ENCODE measurements around the gene GBX2. TPM values are rescaled to one million over a fixed set of nuclear protein-coding genes. Genes with fewer than 3 reads are reported as not detected.

GBX2 gene
- total and polyA plus RNA-seq, 2 of the 13 experiments (the other 11 are each of a cell fraction or from before 2014, with no cell fraction given), result not detected

- in situ Hi-C loops (cut with HindIII; ENCODE audit: extremely low pct_ligation_motif_present, low pct_unique_long_range_greater_than_20kb), result no loop called here
- H3K27ac ChIP-seq (ENCODE audit: extremely low read length, insufficient read depth, low read length), result no peak overlapping the region
- no TSS peak for BruUV-seq (replicated peaks)
- TF ChIP-seq NR2F6 (IDR thresholded peaks at IDR 0.05) (peak; percentile 99), NR2F6 (CRISPR knock-in tag; IDR thresholded peaks at IDR 0.05) (peak; percentile 98), PRMT3 (CRISPR knock-in tag; IDR thresholded peaks at IDR 0.05; ENCODE audit: borderline replicate concordance, low read depth) (no peak), ZNF816 (CRISPR knock-in tag; IDR thresholded peaks at IDR 0.05; ENCODE audit: borderline replicate concordance) (peak; percentile 94; the same call in 1 of the 2 replicates), NONO (IDR thresholded peaks at IDR 0.05) (no peak), NONO (CRISPR knock-in tag; conservative IDR thresholded peaks at IDR 0.05) (peak; percentile 82), HNF4G (IDR thresholded peaks at IDR 0.05; ENCODE audit: borderline replicate concordance, low read depth, low read length) (peak; percentile 52; the same call in 1 of the 2 replicates), HNF4G (CRISPR knock-in tag; IDR thresholded peaks at IDR 0.05; ENCODE audit: borderline replicate concordance, low read depth) (peak; percentile 64; the same call in 1 of the 2 replicates), ZNF138 (CRISPR knock-in tag; IDR thresholded peaks at IDR 0.05; ENCODE audit: low read depth) (no peak), ZSCAN31 (CRISPR knock-in tag; IDR thresholded peaks at IDR 0.05; ENCODE audit: low read depth) (peak; percentile 80), ZNF598 (CRISPR knock-in tag; IDR thresholded peaks at IDR 0.05; ENCODE audit: borderline replicate concordance) (0 out of 2 replicates have a peak, but pooled peaks have one; percentile 27), ZNF275 (CRISPR knock-in tag; IDR thresholded peaks at IDR 0.05; ENCODE audit: borderline replicate concordance) (peak; percentile 78; the same call in 1 of the 2 replicates), ZNF30 (CRISPR knock-in tag; IDR thresholded peaks at IDR 0.05) (no peak), ZNF878 (CRISPR knock-in tag; IDR thresholded peaks at IDR 0.05) (peak; percentile 93), KLF13 (CRISPR knock-in tag; IDR thresholded peaks at IDR 0.05) (no peak), ZBTB20 (CRISPR knock-in tag; IDR thresholded peaks at IDR 0.05; ENCODE audit: borderline replicate concordance, low read depth) (peak; percentile 54; the same call in 1 of the 2 replicates), CEBPB (IDR thresholded peaks at IDR 0.05; ENCODE audit: borderline replicate concordance, low read depth, low read length) (peak; percentile 16; the same call in 1 of the 2 replicates), ZBTB33 (CRISPR knock-in tag; IDR thresholded peaks at IDR 0.05) (peak; percentile 35; the same call in 1 of the 2 replicates), ZNF143 (CRISPR knock-in tag; IDR thresholded peaks at IDR 0.05) (no peak), ZNF792 (CRISPR knock-in tag; IDR thresholded peaks at IDR 0.05) (peak; percentile 87)
- TF ChIP-seq, protein P1, sequence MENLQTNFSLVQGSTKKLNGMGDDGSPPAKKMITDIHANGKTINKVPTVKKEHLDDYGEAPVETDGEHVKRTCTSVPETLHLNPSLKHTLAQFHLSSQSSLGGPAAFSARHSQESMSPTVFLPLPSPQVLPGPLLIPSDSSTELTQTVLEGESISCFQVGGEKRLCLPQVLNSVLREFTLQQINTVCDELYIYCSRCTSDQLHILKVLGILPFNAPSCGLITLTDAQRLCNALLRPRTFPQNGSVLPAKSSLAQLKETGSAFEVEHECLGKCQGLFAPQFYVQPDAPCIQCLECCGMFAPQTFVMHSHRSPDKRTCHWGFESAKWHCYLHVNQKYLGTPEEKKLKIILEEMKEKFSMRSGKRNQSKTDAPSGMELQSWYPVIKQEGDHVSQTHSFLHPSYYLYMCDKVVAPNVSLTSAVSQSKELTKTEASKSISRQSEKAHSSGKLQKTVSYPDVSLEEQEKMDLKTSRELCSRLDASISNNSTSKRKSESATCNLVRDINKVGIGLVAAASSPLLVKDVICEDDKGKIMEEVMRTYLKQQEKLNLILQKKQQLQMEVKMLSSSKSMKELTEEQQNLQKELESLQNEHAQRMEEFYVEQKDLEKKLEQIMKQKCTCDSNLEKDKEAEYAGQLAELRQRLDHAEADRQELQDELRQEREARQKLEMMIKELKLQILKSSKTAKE (CRISPR knock-in tag; IDR thresholded peaks at IDR 0.05; ENCODE audit: borderline replicate concordance), result peak; percentile 97
These were observed 50.3 kb downstream of the GBX2 start for GRCh38 chr2:236117861-236118269.

More at GRCh38 chr2:236117861-236118269, 50.3 kb downstream of the GBX2 start:
- ChIA-PET POLR2A (no interaction called here), CTCF (ENCODE audit: low intra/inter-chr PET ratio, low total read pairs) (no interaction called here)
- H4K20me1 ChIP-seq (ENCODE audit: insufficient read depth, low read length), result peaks cover 59% of the 10 kb centered on the region
- H3K9ac ChIP-seq (ENCODE audit: insufficient read depth, low read depth, low read length), result no peak overlapping the region
- intact Hi-C loops (cut with micrococcal nuclease; ENCODE audit: unreplicated experiment), result loop anchor here (10.0 kb wide), 1 partner anchor 103 kb away; no protein-coding TSS in a partner anchor
- peaks cover 0 to 12% of the 10 kb centered on the region in 2 experiments; a peak in 2 of 5 replicates for H3K36me3 ChIP-seq (replicated peaks in 1 of 2; ENCODE audit: control insufficient read depth in 1 of 2, insufficient read depth in 2 of 2, low read length in 2 of 2)
- DNase-seq (ENCODE audit: low spot score) (peak; percentile 93), ATAC-seq (peak; percentile 89), FAIRE-seq (peak; percentile 86)
- H3K9me3 ChIP-seq (ENCODE audit: low read length), result no peaks in the 10 kb centered on the region
- H3K79me2 ChIP-seq (ENCODE audit: insufficient read depth, low read length), result no peaks in the 10 kb centered on the region
- H3K4me2 ChIP-seq (ENCODE audit: low read depth, low read length), result peak overlapping the region; percentile 56
- H2AFZ ChIP-seq (ENCODE audit: low read length), result no peak overlapping the region
- no peaks in the 10 kb centered on the region; a peak in 1 of 5 replicates for H3K27me3 ChIP-seq (ENCODE audit: control insufficient read depth in 1 of 2, insufficient read depth in 2 of 2, low read length in 2 of 2)
- no peak overlapping the region for H3K4me3 ChIP-seq (replicated peaks in 1 of 3; ENCODE audit: insufficient read depth in 1 of 3, low read depth in 2 of 3, low read length in 3 of 3)
- H3K4me1 ChIP-seq (ENCODE audit: insufficient read depth, low read length), result peaks cover 30% of the 10 kb centered on the region
- WGBS (ENCODE audit: low lambda C conversion rate), result 5% methylated on average over 10 of the region's 10 CpGs
